ES-I3 (cell line): ENCODE data around the gene ATOX1.
"Not testable (repeated sequence)": the region's sequence is repeated elsewhere in the genome, so short reads cannot be mapped to it uniquely, and the experiment has no call there.

Source experiments
- H3K36me3 ChIP-seq: 2 replicates; pipeline ENCODE4 v1.6.1; 2013; ENCODE audit warnings: mild to moderate bottlenecking, low read length, control low read depth, moderate library complexity; ENCODE audit not compliant: insufficient read depth
- H3K4me1 ChIP-seq: 2 replicates; pipeline ENCODE4 v1.6.1; 2013; ENCODE audit warnings: mild to moderate bottlenecking, control low read depth, low read length; ENCODE audit not compliant: insufficient read depth
- H3K9ac ChIP-seq: 2 replicates; pipeline ENCODE4 v1.6.1; 2013; ENCODE audit warnings: low read depth, mild to moderate bottlenecking, low read length, moderate library complexity
- H3K9me3 ChIP-seq: 2 replicates; pipeline ENCODE4 v1.6.1; 2013; ENCODE audit warnings: mild to moderate bottlenecking, low read length, moderate library complexity; ENCODE audit not compliant: control insufficient read depth, insufficient read depth

The ATOX1 gene

DNA sequence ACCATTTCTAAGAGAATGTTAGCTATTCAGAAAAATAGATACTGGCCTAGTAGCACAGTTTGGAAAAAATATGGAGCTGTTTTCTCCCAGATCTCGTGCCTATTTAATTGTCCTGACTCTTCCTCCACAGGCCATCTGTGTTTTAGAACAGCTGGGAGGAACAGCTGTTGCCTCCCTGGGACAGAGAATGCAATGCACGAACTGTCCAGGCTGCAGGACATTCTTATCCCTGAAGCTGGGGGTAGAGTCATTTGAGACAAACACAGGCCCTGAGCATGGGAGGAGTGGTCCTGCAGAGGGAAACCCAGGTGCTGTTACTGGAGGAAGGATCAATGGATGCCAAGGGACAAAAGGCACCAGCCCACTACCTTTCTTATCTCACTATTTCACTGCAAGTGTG is 50.9 kb downstream of the ATOX1 start:
- no peaks in the 10 kb centered on the region for H3K36me3 ChIP-seq
- H3K9me3 ChIP-seq: no peaks in the 10 kb centered on the region; the same call in 1 of the 2 replicates
- no peak overlapping the region for H3K9ac ChIP-seq
- peaks cover 7% of the 10 kb centered on the region; the same call in 1 of the 2 replicates for H3K4me1 ChIP-seq

DNA sequence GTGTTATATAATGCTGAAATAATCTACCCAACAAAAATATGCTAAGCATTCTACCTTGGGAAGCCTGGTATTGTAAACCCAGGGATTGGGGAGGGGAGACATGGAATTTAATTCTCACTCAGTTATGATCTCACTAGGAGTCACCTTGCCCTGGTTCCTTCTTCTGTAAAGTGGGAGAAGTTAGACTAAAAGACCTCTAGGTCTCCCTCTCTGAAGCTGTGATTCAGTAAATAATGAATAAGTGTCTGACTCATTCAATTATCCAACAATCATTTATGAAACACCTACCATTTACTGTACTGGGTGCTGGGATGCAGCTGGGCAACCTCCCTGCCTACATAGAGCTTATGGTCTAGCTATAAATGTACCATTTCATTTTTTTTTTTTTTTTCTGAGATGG is 51.5 kb downstream of the ATOX1 start:
- Histone ChIP-seq H3K9ac (no peak overlapping the region), H3K4me1 (peaks cover 7% of the 10 kb centered on the region; the same call in 1 of the 2 replicates), H3K36me3 (no peaks in the 10 kb centered on the region), H3K9me3 (no peaks in the 10 kb centered on the region; the same call in 1 of the 2 replicates)

- Histone ChIP-seq H3K36me3 (no peaks in the 10 kb centered on the region), H3K9ac (no peak overlapping the region), H3K9me3 (no peaks in the 10 kb centered on the region; the same call in 1 of the 2 replicates), H3K4me1 (peaks cover 17% of the 10 kb centered on the region)
Measured at GRCh38 chr5:151703780-151704179, 54.7 kb downstream of the ATOX1 start.

DNA sequence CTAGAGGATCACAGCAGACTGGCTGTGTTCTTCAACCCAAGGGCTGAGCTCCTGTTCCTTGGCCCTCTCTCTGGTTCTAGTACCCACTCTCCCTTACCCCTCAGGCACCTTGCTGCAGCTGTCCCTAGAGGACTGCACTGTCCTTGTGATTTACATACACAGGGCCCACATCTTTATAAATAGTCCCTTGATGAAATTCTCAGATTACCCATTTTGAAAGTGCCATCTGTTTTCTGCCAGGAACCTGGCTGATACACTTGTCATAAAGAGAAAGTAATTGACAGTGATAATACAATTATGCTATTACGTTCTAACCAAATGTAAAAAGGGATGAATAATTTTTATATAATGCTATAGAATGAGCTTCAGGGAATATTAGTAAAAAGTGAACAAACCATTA is 55.2 kb downstream of the ATOX1 start:
- Histone ChIP-seq H3K9me3 (no peaks in the 10 kb centered on the region; the same call in 1 of the 2 replicates), H3K9ac (no peak overlapping the region), H3K4me1 (peaks cover 20% of the 10 kb centered on the region), H3K36me3 (no peaks in the 10 kb centered on the region)

DNA sequence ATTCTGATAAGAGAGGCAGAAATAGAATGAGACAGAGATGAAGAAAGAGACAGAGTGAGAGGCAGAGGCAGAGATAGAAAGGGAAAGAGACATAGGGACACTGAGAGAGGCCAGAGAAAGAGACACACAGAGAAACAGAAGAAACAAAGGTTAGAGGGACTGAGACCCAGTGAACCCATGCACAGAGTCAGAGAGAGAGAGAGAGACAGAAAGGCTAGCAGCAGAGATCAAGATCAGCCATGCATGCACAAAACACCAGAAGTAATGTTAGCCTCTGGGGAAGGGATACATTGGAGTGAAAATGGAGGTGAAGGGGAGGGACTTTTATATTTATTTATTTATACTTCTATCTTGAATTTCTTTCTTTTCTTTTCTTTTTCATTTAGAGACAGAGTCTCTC is 57.6 kb downstream of the ATOX1 start:
- Histone ChIP-seq H3K4me1 (peaks cover 29% of the 10 kb centered on the region), H3K36me3 (no peaks in the 10 kb centered on the region), H3K9ac (no peak overlapping the region), H3K9me3 (no peaks in the 10 kb centered on the region)

- peaks cover 34% of the 10 kb centered on the region for H3K4me1 ChIP-seq
- no peaks in the 10 kb centered on the region for H3K36me3 ChIP-seq
- no peak overlapping the region for H3K9ac ChIP-seq
- H3K9me3 ChIP-seq: no peaks in the 10 kb centered on the region
Measured at GRCh38 chr5:151700296-151700695, 58.1 kb downstream of the ATOX1 start.

DNA sequence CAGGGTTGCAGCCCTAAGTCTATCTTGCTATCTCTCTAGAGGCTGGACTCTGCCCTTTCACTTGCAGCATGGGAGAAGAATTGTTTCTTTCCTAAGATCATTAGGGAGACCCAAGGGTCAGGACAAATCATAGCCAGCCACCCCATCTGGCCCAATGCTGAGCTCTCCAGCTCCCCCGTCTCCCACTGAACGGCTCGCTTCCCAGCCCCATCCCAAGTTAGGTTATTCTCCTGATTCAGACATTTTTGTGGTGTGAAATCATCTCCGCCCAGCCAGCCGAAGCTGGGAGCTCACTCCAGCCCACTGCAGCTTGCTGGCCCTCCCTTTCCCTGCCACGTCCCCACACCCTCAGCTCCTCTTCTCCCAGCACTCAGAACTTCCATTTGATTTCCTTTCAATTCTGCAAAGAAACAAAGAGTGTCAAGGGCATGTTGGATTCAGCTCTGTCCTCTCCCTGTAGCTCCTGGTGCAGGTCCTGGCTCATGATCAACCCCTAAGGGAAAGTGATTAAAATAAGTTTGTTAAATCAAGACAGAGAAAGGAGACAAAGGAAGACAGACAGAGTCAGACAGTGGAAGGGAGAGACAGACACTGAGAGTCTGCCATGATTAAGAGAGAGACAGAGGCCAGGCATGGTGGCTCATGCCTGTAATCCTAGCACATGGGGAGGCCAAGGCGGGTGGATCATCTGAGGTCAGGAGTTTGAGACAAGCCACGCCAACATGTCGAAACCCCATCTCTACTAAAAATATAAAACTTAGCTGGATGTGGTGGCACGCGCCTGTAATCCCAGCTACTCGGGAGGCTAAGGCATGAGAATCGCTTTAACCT is 59.1 kb downstream of the ATOX1 start:
- H3K36me3 ChIP-seq: no peaks in the 10 kb centered on the region
- H3K4me1 ChIP-seq: peaks cover 35% of the 10 kb centered on the region
- H3K9me3 ChIP-seq: no peaks in the 10 kb centered on the region
- H3K9ac ChIP-seq: peak overlapping the region; percentile 16; the same call in 1 of the 2 replicates

DNA sequence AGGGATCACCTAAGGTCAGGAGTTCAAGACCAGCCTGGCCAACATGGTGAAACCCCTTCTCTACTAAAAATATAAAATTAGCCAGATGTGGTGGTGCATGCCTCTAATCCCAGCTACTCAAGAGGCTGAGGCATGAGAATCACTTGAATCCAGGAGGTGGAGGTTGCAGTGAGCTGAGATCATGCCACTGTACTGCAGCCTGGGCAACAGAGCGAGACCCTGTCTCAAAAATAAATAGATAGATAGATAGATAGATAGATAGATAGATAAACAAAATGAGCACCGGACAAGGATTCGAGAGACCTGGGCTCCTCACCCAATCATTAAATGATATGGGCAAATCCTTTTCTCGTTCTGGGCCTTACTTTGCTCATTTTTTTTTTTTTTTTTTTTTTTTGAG is 60.4 kb downstream of the ATOX1 start:
- H3K36me3 ChIP-seq, H3K9ac ChIP-seq, H3K9me3 ChIP-seq: not testable (repeated sequence)
- peaks cover 35% of the 10 kb centered on the region for H3K4me1 ChIP-seq

DNA sequence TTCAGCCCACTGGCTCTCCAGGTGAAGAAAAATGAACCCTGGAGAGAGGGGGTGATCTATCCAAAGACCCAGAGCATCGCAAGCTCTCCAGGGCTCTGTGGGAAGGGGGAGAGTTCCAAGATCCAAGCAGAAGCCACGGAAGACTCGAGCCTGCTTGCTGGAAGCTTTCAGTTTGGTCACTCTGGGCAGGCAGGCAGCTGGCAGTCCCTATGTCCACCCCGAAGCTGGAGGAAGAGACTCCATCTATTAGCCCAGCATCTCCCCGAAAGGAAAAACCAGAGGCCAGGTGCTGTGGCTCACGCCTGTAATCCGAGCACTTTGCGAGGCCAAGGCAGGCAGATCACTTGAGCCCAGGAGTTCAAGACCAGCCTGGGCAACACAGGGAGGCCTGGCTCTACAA is 61.0 kb downstream of the ATOX1 start:
- H3K9me3 ChIP-seq: no peaks in the 10 kb centered on the region
- H3K4me1 ChIP-seq: peaks cover 35% of the 10 kb centered on the region
- H3K36me3 ChIP-seq: no peaks in the 10 kb centered on the region
- H3K9ac ChIP-seq: no peak overlapping the region

DNA sequence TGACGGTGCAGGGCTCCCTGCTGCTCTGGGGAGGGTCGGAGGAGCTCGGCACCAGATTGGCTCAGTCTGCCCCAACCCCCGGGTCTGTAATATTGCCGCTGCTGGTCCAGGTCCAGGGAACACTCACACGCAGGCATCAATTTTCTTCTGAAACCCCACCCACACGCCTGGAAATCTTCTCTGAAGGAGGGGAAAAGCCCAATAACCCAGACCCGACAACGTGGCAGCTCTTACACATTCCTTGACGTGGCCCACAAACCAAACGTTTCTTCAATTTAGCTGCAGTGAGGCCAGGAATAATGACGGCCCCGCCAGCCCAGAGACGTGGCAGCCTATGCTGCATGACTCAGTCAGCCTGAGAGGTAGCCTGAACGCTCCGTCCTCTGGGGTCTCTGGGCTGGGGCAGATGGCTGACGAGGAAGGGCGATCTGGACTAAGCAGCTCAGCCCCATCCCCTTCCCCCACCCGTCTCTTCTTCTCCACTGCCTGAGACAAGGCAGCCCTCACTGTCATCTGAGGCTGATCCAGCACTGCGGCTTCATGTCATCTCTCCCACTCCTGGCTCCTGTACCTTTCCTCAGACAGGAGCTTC is 61.9 kb downstream of the ATOX1 start:
- peaks cover 43% of the 10 kb centered on the region for H3K4me1 ChIP-seq
- no peaks in the 10 kb centered on the region for H3K9me3 ChIP-seq
- H3K9ac ChIP-seq: peak overlapping the region; percentile 37
- no peaks in the 10 kb centered on the region for H3K36me3 ChIP-seq

- H3K4me1 ChIP-seq: peaks cover 44% of the 10 kb centered on the region
- no peaks in the 10 kb centered on the region for H3K36me3 ChIP-seq
- no peaks in the 10 kb centered on the region for H3K9me3 ChIP-seq
- H3K9ac ChIP-seq: no peak overlapping the region
Measured at GRCh38 chr5:151695464-151695863, 63.0 kb downstream of the ATOX1 start.

GRCh38 chr5:151694035-151694485 is 64.4 kb downstream of the ATOX1 start:
- H3K9ac ChIP-seq: no peak overlapping the region
- H3K9me3 ChIP-seq: no peaks in the 10 kb centered on the region
- H3K36me3 ChIP-seq: no peaks in the 10 kb centered on the region
- H3K4me1 ChIP-seq: peaks cover 37% of the 10 kb centered on the region
